H9 (cell line): ENCODE results near the gene TTC32. TPM values are rescaled to one million over a fixed set of nuclear protein-coding genes. Genes with fewer than 3 reads are reported as not detected.

Experiments used
- DNase-seq: peaks from one replicate; pipeline ENCODE4 v3.0.0-alpha.2; 2017
- H2AFZ ChIP-seq: one replicate; pipeline ENCODE4 v1.6.1; 2013; ENCODE audit warnings: mild to moderate bottlenecking, low read length, control low read depth, moderate library complexity
- H2AK5ac ChIP-seq: 2 replicates; pipeline ENCODE4 v1.6.1; 2013; ENCODE audit warnings: low read length, control low read depth, mixed read lengths; ENCODE audit not compliant: insufficient read length
- H2BK120ac ChIP-seq: one replicate; pipeline ENCODE4 v1.6.1; 2013; ENCODE audit warnings: low read depth, mild to moderate bottlenecking, low read length, control low read depth, inconsistent platforms; ENCODE audit not compliant: poor library complexity, severe bottlenecking
- H2BK12ac ChIP-seq: 2 replicates; pipeline ENCODE4 v1.6.1; 2013; ENCODE audit warnings: low read length, control low read depth, mixed read lengths, low read depth; ENCODE audit not compliant: insufficient read length
- H2BK15ac ChIP-seq: 2 replicates; pipeline ENCODE4 v1.6.1; 2013; ENCODE audit warnings: low read depth, low read length, control low read depth
- H2BK20ac ChIP-seq: one replicate; pipeline ENCODE4 v1.6.1; 2013; ENCODE audit warnings: low read depth, mild to moderate bottlenecking, low read length, control low read depth, inconsistent platforms; ENCODE audit not compliant: poor library complexity, severe bottlenecking
- H2BK5ac ChIP-seq: 2 replicates; pipeline ENCODE4 v1.6.1; 2013; ENCODE audit warnings: low read length, control low read depth, mixed read lengths; ENCODE audit not compliant: insufficient read length
- H3K14ac ChIP-seq: 2 replicates; pipeline ENCODE4 v1.6.1; 2013; ENCODE audit warnings: low read length, control low read depth; ENCODE audit not compliant: insufficient read depth
- H3K18ac ChIP-seq: 2 replicates; pipeline ENCODE4 v1.6.1; 2013; ENCODE audit warnings: low read depth, mild to moderate bottlenecking, mixed read lengths, low read length, control low read depth; ENCODE audit not compliant: insufficient read length
- H3K23ac ChIP-seq: 2 replicates; pipeline ENCODE4 v1.6.1; 2013; ENCODE audit warnings: low read length, control low read depth, mixed read lengths, low read depth; ENCODE audit not compliant: insufficient read length
- H3K23me2 ChIP-seq: 2 replicates; pipeline ENCODE4 v1.6.1; 2013; ENCODE audit warnings: low read depth, mild to moderate bottlenecking, mixed read lengths, low read length, control low read depth; ENCODE audit not compliant: insufficient read length, poor library complexity, severe bottlenecking
- H3K27ac ChIP-seq: 2 replicates; pipeline ENCODE4 v1.5.1; 2013; ENCODE audit warnings: low read length, control low read depth, mixed read lengths, low read depth; ENCODE audit not compliant: insufficient read length
- H3K27me3 ChIP-seq: 2 replicates; pipeline ENCODE4 v1.6.1; 2013; ENCODE audit warnings: low read length, control low read depth, inconsistent platforms; ENCODE audit not compliant: insufficient read depth
- H3K4ac ChIP-seq: 2 replicates; pipeline ENCODE4 v1.6.1; 2013; ENCODE audit warnings: low read depth, mild to moderate bottlenecking, control low read depth, inconsistent platforms, low read length, moderate library complexity
- H3K4me1 ChIP-seq: 2 replicates; pipeline ENCODE4 v1.6.1; 2013; ENCODE audit warnings: low read length, control low read depth, inconsistent platforms; ENCODE audit not compliant: insufficient read depth
- H3K4me2 ChIP-seq: 2 replicates; pipeline ENCODE4 v1.6.1; 2013; ENCODE audit warnings: low read length, control low read depth, mixed read lengths; ENCODE audit not compliant: insufficient read length, insufficient read depth
- H3K56ac ChIP-seq: 2 replicates; pipeline ENCODE4 v1.6.1; 2013; ENCODE audit warnings: low read depth, mild to moderate bottlenecking, mixed read lengths, low read length, control low read depth; ENCODE audit not compliant: insufficient read length
- H3K79me1 ChIP-seq: 2 replicates; pipeline ENCODE4 v1.6.1; 2013; ENCODE audit warnings: low read depth, mild to moderate bottlenecking, moderate library complexity, low read length, control low read depth, inconsistent platforms; ENCODE audit not compliant: insufficient read depth, poor library complexity, severe bottlenecking
- H3K79me2 ChIP-seq: 2 replicates; pipeline ENCODE4 v1.6.1; 2013; ENCODE audit warnings: low read length, control low read depth, inconsistent platforms; ENCODE audit not compliant: insufficient read depth
- H3K9ac ChIP-seq: 2 replicates; pipeline ENCODE4 v1.6.1; 2013; ENCODE audit warnings: low read length, control low read depth, mixed read lengths; ENCODE audit not compliant: insufficient read length; ENCODE audit errors: extremely low read depth
- H3K9me3 ChIP-seq: one replicate; pipeline ENCODE4 v1.6.1; 2013; ENCODE audit warnings: low read depth, low read length, inconsistent platforms; ENCODE audit not compliant: control insufficient read depth
- H3T11ph ChIP-seq: one replicate; pipeline ENCODE4 v1.6.1; 2013; ENCODE audit warnings: mild to moderate bottlenecking, low read length, control low read depth, inconsistent platforms
- H4K20me1 ChIP-seq: one replicate; pipeline ENCODE4 v1.6.1; 2013; ENCODE audit not compliant: control insufficient read depth, insufficient read length, insufficient read depth
- H4K5ac ChIP-seq: 2 replicates; pipeline ENCODE4 v1.6.1; 2013; ENCODE audit warnings: low read depth, mild to moderate bottlenecking, mixed read lengths, low read length, control low read depth; ENCODE audit not compliant: insufficient read length
- H4K8ac ChIP-seq: replicated peaks from 2 replicates; pipeline ENCODE4 v1.6.1; 2013; ENCODE audit warnings: low read length, control low read depth, mixed read lengths, low read depth; ENCODE audit not compliant: insufficient read length
- H4K91ac ChIP-seq: 2 replicates; pipeline ENCODE4 v1.6.1; 2013; ENCODE audit warnings: low read depth, mild to moderate bottlenecking, moderate library complexity, mixed read lengths, low read length, control low read depth; ENCODE audit not compliant: insufficient read length
- H3K27ac Mint-ChIP-seq, 3 experiments: 2 replicates in 2 of 3; 3 replicates in 1 of 3; pipeline ENCODE4 v1.8.0; 2020 to 2021; ENCODE audit warnings: mixed read lengths in 3 of 3, mild to moderate bottlenecking in 1 of 3, moderate library complexity in 1 of 3
- H3K27me3 Mint-ChIP-seq: 2 replicates; pipeline ENCODE4 v1.8.0; 2021; ENCODE audit warnings: low read depth, mild to moderate bottlenecking, moderate library complexity, mixed read lengths
- H3K36me3 Mint-ChIP-seq, 3 experiments: 2 replicates in 2 of 3; 3 replicates in 1 of 3; pipeline ENCODE4 v1.8.0; 2020 to 2021; ENCODE audit warnings: low read depth in 3 of 3, mixed read lengths in 3 of 3; ENCODE audit not compliant: insufficient read depth in 1 of 3
- H3K4me1 Mint-ChIP-seq, 2 experiments: 2 replicates each; pipeline ENCODE4 v1.8.0; 2020; ENCODE audit warnings: mixed read lengths in 2 of 2
- H3K4me3 Mint-ChIP-seq, 2 experiments: 2 replicates in 1 of 2; 3 replicates in 1 of 2; pipeline ENCODE4 v1.8.0; 2020 to 2021; ENCODE audit warnings: mild to moderate bottlenecking in 2 of 2, mixed read lengths in 2 of 2, moderate library complexity in 1 of 2
- H3K9me3 Mint-ChIP-seq, 2 experiments: 2 replicates in 1 of 2; 3 replicates in 1 of 2; pipeline ENCODE4 v1.8.0; 2020; ENCODE audit warnings: mild to moderate bottlenecking in 2 of 2, mixed read lengths in 2 of 2, moderate library complexity in 1 of 2
- CTCF ChIP-seq: fragments of 200-600 bp; sonication (generic); conservative IDR thresholded peaks from 3 replicates; pipeline ENCODE4 v1.8.0; 2021; ENCODE audit warnings: antibody characterized with exemption, mild to moderate bottlenecking
- WGBS: extraction: QIAGEN DNeasy Blood & Tissue Kit; methylation state at CpG from one replicate; pipeline ENCODE4 v1.1.7; 2013; ENCODE audit warnings: missing lambda C conversion rate, low lambda C conversion rate, mixed read lengths; ENCODE audit not compliant: insufficient read length; ENCODE audit errors: extremely low coverage; 5-methylcytosine and 5-hydroxymethylcytosine counted together
- total RNA-seq: library from RNA; stranded (reverse); gene quantifications from 2 replicates; pipeline ENCODE4 v1.2.1, GENCODE V29; 2021

The TTC32 gene
- total RNA-seq, 1 experiment from 2014 or later, result 8.9 TPM

GRCh38 chr2:19851116-19851695 is 50.6 kb downstream of the TTC32 start:
- no peaks in the 10 kb centered on the region; a peak in 1 of 4 replicates for H3K4me1 Mint-ChIP-seq
- Histone ChIP-seq H3K27ac (no peak overlapping the region), H3K9me3 (no peaks in the 10 kb centered on the region), H3K9ac (no peak overlapping the region), H2BK15ac (no peak overlapping the region), H2AFZ (no peak overlapping the region), H2BK12ac (no peak overlapping the region), H3K4ac (no peak overlapping the region), H4K91ac (no peak overlapping the region), H3K4me2 (no peak overlapping the region), H3K79me1 (no peaks in the 10 kb centered on the region), H2BK120ac (no peak overlapping the region), H4K20me1 (no peaks in the 10 kb centered on the region), H3K18ac (peak overlapping the region; percentile 82), H3K23me2 (no peaks in the 10 kb centered on the region), H3K23ac (no peak overlapping the region), H2BK20ac (no peak overlapping the region), H3K4me1 (peaks cover 2% of the 10 kb centered on the region; the same call in 1 of the 2 replicates), H3K79me2 (no peaks in the 10 kb centered on the region), H2AK5ac (no peak overlapping the region), H3K27me3 (no peaks in the 10 kb centered on the region), H2BK5ac (no peak overlapping the region), H3K56ac (no peak overlapping the region), H4K5ac (no peak overlapping the region), H3K14ac (peak overlapping the region; percentile 76; the same call in 1 of the 2 replicates), H4K8ac (no peak overlapping the region), H3T11ph (no peak overlapping the region)
- no peaks in the 10 kb centered on the region; the same call in none of the 2 replicates for H3K27me3 Mint-ChIP-seq
- no CpG with 5 or more reads among the region's 7 CpGs for WGBS
- no peaks in the 10 kb centered on the region; a peak in 1 of 7 replicates for H3K36me3 Mint-ChIP-seq
- H3K9me3 Mint-ChIP-seq, result 0 out of 5 replicates have a peak, but pooled peaks cover 0 to 5% of the 10 kb centered on the region in 2 experiments
- TF ChIP-seq CTCF, result peak; percentile 53
- 0 out of 7 replicates have a peak overlapping the region, but pooled peaks of 1 of the 3 experiments have one; percentile 49 for H3K27ac Mint-ChIP-seq
- H3K4me3 Mint-ChIP-seq, result no peak overlapping the region
- DNase-seq, result peak; percentile 77
